Retinal pigment epithelial cell (primary cell): ENCODE results near the gene ADCY7.

ENCODE experiments used
- DNase-seq: peaks from one replicate; pipeline ENCODE4 v3.0.0-alpha.2; 2010; ENCODE audit warnings: low read depth
- H3K4me3 ChIP-seq: 2 replicates; pipeline ENCODE4 v1.5.1; 2011; ENCODE audit warnings: mild to moderate bottlenecking, low read length, control low read depth, moderate library complexity
- CTCF ChIP-seq: conservative IDR thresholded peaks from 2 replicates; pipeline ENCODE4 v1.5.1; 2011; ENCODE audit warnings: low read depth, low read length, control low read depth, inconsistent platforms

Gene ADCY7

GRCh38 chr16:50276801-50277555, 10.6 kb downstream of the ADCY7 start:
- TF ChIP-seq CTCF: no peak
- DNase-seq: no peak
- H3K4me3 ChIP-seq: no peak overlapping the region

GRCh38 chr16:50278251-50278650, 11.9 kb downstream of the ADCY7 start:
- TF ChIP-seq CTCF: no peak
- H3K4me3 ChIP-seq: no peak overlapping the region
- no peak for DNase-seq

GRCh38 chr16:50279504-50279865, 13.1 kb downstream of the ADCY7 start:
- H3K4me3 ChIP-seq: no peak overlapping the region
- no peak for TF ChIP-seq CTCF
- no peak for DNase-seq

GRCh38 chr16:50280932-50281331, 14.6 kb downstream of the ADCY7 start:
- no peak overlapping the region for H3K4me3 ChIP-seq
- TF ChIP-seq CTCF: no peak

GRCh38 chr16:50281391-50282009, 15.1 kb downstream of the ADCY7 start:
- no peak for DNase-seq
- no peak for TF ChIP-seq CTCF
- H3K4me3 ChIP-seq: no peak overlapping the region

More at GRCh38 chr16:50280932-50281331, 14.6 kb downstream of the ADCY7 start:
- no peak for DNase-seq

- no peak for DNase-seq
- TF ChIP-seq CTCF: no peak
- H3K4me3 ChIP-seq: no peak overlapping the region
These were observed 15.7 kb downstream of the ADCY7 start for GRCh38 chr16:50282010-50282538.
